ENCODE data around the gene JAM3.
"Not testable (repeated sequence)": the region's sequence is repeated elsewhere in the genome, so short reads cannot be mapped to it uniquely, and the experiment has no call there.

Gene JAM3

DNA sequence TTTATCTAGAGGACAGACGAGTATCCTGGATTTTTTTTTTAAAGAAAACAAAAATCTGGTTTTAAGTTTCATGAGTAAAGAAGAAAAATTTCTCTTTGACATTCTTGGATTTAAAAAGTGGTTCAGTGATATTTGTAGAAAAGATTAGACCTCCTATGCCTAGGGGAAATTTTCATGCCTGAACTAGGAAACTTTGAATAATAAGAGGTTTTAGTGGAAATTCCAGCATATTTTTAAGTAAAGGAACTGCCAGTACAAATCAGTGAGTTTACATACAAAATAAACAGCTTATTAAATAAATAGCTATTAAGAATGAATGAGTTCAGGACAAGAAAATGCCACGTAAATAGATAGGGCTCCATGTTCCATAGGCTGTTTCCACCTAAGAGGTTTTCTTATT, 17.5 kb downstream of the JAM3 start:
- TF ChIP-seq, protein P1, sequence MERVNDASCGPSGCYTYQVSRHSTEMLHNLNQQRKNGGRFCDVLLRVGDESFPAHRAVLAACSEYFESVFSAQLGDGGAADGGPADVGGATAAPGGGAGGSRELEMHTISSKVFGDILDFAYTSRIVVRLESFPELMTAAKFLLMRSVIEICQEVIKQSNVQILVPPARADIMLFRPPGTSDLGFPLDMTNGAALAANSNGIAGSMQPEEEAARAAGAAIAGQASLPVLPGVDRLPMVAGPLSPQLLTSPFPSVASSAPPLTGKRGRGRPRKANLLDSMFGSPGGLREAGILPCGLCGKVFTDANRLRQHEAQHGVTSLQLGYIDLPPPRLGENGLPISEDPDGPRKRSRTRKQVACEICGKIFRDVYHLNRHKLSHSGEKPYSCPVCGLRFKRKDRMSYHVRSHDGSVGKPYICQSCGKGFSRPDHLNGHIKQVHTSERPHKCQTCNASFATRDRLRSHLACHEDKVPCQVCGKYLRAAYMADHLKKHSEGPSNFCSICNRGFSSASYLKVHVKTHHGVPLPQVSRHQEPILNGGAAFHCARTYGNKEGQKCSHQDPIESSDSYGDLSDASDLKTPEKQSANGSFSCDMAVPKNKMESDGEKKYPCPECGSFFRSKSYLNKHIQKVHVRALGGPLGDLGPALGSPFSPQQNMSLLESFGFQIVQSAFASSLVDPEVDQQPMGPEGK (CRISPR knock-in tag; IDR thresholded peaks at IDR 0.05; ENCODE audit: borderline replicate concordance): no peak
- TF ChIP-seq TCF4 (CRISPR knock-in tag; IDR thresholded peaks at IDR 0.05; ENCODE audit: borderline replicate concordance) (no peak), ISL1 (CRISPR knock-in tag; IDR thresholded peaks at IDR 0.05) (no peak)
- ATAC-seq: no peak

DNA sequence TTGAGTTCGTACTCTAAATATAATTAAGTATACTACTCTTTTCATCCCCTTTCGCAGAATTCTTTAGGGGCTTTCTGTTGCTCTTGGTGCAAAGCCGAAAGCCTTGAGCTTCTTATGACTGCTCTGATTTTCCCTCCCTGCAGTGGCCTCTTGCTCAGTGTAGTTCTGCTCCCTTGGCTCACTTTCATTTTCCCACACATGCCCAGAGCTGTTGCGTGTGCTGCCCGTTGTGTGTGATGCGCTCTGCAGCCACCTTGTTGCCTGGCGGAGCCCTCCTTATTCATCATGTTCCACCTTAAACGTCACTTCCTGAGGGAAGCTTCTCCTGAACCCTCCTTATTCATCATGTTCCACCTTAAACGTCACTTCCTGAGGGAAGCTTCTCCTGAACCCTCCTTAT, 23.1 kb downstream of the JAM3 start:
- not testable (repeated sequence) for ATAC-seq

DNA sequence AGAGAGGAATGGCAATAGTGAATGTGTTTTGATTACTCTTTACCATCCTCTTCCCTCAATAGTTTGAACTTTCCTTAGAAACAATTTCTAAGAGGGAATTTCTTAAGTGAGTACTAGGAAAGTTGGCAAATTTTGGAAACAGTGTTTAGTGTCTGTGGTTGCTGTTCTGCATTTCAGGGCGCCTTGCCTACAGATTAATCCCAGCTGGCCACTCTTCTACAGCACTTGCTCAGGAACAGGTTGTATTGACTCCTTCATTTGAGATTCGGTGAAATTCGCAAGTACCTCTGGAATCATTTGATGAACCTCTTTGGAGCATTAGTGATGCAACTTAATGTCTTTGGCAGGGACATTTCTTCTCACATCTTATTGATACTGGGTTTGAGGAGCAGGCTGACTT, 28.3 kb downstream of the JAM3 start:
- TF ChIP-seq SNAI2 (CRISPR knock-in tag; IDR thresholded peaks at IDR 0.05): no peak
- TF ChIP-seq, protein P2, sequence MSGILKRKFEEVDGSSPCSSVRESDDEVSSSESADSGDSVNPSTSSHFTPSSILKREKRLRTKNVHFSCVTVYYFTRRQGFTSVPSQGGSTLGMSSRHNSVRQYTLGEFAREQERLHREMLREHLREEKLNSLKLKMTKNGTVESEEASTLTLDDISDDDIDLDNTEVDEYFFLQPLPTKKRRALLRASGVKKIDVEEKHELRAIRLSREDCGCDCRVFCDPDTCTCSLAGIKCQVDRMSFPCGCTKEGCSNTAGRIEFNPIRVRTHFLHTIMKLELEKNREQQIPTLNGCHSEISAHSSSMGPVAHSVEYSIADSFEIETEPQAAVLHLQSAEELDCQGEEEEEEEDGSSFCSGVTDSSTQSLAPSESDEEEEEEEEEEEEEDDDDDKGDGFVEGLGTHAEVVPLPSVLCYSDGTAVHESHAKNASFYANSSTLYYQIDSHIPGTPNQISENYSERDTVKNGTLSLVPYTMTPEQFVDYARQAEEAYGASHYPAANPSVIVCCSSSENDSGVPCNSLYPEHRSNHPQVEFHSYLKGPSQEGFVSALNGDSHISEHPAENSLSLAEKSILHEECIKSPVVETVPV (CRISPR knock-in tag; IDR thresholded peaks at IDR 0.05): no peak
- TF ChIP-seq, protein P3, sequence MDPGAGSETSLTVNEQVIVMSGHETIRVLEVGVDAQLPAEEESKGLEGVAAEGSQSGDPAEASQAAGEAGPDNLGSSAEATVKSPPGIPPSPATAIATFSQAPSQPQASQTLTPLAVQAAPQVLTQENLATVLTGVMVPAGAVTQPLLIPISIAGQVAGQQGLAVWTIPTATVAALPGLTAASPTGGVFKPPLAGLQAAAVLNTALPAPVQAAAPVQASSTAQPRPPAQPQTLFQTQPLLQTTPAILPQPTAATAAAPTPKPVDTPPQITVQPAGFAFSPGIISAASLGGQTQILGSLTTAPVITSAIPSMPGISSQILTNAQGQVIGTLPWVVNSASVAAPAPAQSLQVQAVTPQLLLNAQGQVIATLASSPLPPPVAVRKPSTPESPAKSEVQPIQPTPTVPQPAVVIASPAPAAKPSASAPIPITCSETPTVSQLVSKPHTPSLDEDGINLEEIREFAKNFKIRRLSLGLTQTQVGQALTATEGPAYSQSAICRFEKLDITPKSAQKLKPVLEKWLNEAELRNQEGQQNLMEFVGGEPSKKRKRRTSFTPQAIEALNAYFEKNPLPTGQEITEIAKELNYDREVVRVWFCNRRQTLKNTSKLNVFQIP (CRISPR knock-in tag; IDR thresholded peaks at IDR 0.05; ENCODE audit: borderline replicate concordance, low read depth): no peak
- ATAC-seq: no peak

DNA sequence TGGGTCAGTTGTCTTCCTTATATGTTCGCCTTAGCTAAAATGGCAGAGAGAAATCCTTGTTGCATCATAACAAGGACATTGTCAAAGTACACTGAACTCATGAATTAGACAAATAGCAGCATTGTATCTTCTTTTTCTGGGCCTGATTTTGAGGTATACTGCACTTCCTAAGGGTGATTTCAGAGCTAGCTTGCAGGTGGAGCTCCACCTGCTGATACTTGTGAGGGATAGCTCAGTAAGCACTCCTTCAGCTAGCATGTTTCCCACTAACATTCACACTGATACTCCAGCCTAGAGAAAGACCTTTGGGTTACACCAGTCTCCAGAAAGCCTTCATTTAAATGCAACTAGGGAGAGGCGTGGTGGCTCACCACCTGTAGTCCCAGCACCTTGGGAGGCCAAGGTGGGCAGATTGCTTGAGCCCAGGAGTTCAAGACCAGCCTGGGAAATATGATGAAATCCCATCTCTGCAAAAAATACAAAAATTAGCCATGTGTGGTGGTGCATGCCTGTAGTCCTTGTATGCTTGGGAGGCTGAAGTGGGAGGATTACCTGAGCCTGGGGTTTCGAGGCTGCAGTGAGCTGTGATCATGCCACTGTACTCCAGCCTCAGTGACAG, 29.8 kb downstream of the JAM3 start:
- ATAC-seq: peak; percentile 77; the same call in 1 of the 3 replicates
- TF ChIP-seq TCF4 (CRISPR knock-in tag; IDR thresholded peaks at IDR 0.05; ENCODE audit: borderline replicate concordance): no peak
- TF ChIP-seq, protein P3 (CRISPR knock-in tag; IDR thresholded peaks at IDR 0.05; ENCODE audit: borderline replicate concordance, low read depth): no peak
- no peak for TF ChIP-seq TOX (CRISPR knock-in tag; IDR thresholded peaks at IDR 0.05; ENCODE audit: borderline replicate concordance)
- no peak for TF ChIP-seq BACH2 (CRISPR knock-in tag; IDR thresholded peaks at IDR 0.05; ENCODE audit: borderline replicate concordance)

DNA sequence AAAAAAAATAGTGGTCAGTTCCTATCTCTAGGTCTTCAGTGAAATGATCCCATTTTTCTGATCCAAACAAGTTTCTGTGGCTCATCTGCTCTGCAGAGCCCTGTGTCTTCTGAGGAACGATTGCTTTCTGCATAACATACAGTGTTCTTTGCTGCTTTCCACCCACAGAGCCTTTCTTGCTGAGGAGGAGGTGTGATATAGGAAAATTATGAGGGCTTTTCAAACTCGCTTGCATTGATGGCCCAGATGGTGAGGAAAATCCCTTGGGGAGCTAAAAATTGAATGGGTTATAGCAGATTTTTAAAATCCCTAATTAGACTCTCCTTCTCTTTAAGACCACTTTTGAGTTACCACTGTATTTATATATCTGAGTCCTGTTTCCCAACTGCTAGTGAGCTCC, 31.3 kb downstream of the JAM3 start:
- ATAC-seq: no peak
- TF ChIP-seq SNAI2 (CRISPR knock-in tag; IDR thresholded peaks at IDR 0.05) (no peak), GLIS3 (CRISPR knock-in tag; IDR thresholded peaks at IDR 0.05) (no peak), PPARA (CRISPR knock-in tag; IDR thresholded peaks at IDR 0.05; ENCODE audit: borderline replicate concordance) (no peak), ZNF565 (CRISPR knock-in tag; conservative IDR thresholded peaks at IDR 0.05; ENCODE audit: low read depth) (no peak), ARNTL (CRISPR knock-in tag; IDR thresholded peaks at IDR 0.05; ENCODE audit: borderline replicate concordance, low read depth) (no peak), BACH2 (CRISPR knock-in tag; IDR thresholded peaks at IDR 0.05; ENCODE audit: borderline replicate concordance) (no peak), OSR1 (CRISPR knock-in tag; IDR thresholded peaks at IDR 0.05) (no peak), ESRRG (CRISPR knock-in tag; IDR thresholded peaks at IDR 0.05) (no peak), ZNF70 (CRISPR knock-in tag; IDR thresholded peaks at IDR 0.05) (no peak), RARB (CRISPR knock-in tag; IDR thresholded peaks at IDR 0.05) (no peak), CSDC2 (CRISPR knock-in tag; IDR thresholded peaks at IDR 0.05) (no peak), ZC3H10 (CRISPR knock-in tag; IDR thresholded peaks at IDR 0.05) (no peak), TCF4 (CRISPR knock-in tag; IDR thresholded peaks at IDR 0.05; ENCODE audit: borderline replicate concordance) (no peak), ZNF8 (CRISPR knock-in tag; IDR thresholded peaks at IDR 0.05) (no peak)
- TF ChIP-seq, protein P4, sequence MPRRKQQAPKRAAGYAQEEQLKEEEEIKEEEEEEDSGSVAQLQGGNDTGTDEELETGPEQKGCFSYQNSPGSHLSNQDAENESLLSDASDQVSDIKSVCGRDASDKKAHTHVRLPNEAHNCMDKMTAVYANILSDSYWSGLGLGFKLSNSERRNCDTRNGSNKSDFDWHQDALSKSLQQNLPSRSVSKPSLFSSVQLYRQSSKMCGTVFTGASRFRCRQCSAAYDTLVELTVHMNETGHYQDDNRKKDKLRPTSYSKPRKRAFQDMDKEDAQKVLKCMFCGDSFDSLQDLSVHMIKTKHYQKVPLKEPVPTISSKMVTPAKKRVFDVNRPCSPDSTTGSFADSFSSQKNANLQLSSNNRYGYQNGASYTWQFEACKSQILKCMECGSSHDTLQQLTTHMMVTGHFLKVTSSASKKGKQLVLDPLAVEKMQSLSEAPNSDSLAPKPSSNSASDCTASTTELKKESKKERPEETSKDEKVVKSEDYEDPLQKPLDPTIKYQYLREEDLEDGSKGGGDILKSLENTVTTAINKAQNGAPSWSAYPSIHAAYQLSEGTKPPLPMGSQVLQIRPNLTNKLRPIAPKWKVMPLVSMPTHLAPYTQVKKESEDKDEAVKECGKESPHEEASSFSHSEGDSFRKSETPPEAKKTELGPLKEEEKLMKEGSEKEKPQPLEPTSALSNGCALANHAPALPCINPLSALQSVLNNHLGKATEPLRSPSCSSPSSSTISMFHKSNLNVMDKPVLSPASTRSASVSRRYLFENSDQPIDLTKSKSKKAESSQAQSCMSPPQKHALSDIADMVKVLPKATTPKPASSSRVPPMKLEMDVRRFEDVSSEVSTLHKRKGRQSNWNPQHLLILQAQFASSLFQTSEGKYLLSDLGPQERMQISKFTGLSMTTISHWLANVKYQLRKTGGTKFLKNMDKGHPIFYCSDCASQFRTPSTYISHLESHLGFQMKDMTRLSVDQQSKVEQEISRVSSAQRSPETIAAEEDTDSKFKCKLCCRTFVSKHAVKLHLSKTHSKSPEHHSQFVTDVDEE (CRISPR knock-in tag; IDR thresholded peaks at IDR 0.05): no peak
- TF ChIP-seq, protein P3 (CRISPR knock-in tag; IDR thresholded peaks at IDR 0.05; ENCODE audit: borderline replicate concordance, low read depth): no peak
- TF ChIP-seq, protein P1 (CRISPR knock-in tag; IDR thresholded peaks at IDR 0.05; ENCODE audit: borderline replicate concordance): no peak
